Measurements from ENCODE around the gene THBS3. TPM values are rescaled to one million over a fixed set of nuclear protein-coding genes. Genes with fewer than 3 reads are reported as not detected.

The THBS3 gene
- polyA plus RNA-seq, 1 donor (not counting 4 experiments of a cell fraction or from before 2014, with no cell fraction given): 16.2 TPM

GRCh38 chr1:155178441-155179111, 29.1 kb downstream of the THBS3 start:
- dilution Hi-C loops (cut with MboI; ENCODE audit: extremely low pct_ligation_motif_present, low sequenced_read_pairs): no loop called here
- Histone ChIP-seq H3K27ac (ENCODE audit: control insufficient read depth, insufficient read depth, low read length) (no peak overlapping the region), H2AFZ (ENCODE audit: control insufficient read depth, low read length) (no peak overlapping the region), H4K20me1 (ENCODE audit: control insufficient read depth, extremely low read depth, insufficient read depth, low read length) (no peaks in the 10 kb centered on the region), H3K4me2 (ENCODE audit: control insufficient read depth, extremely low read depth, insufficient read depth, low read depth, low read length) (no peak overlapping the region), H3K4me1 (ENCODE audit: control insufficient read depth, extremely low read depth, insufficient read depth, low read length) (peaks cover 12% of the 10 kb centered on the region), H3K9ac (ENCODE audit: control insufficient read depth, extremely low read depth, insufficient read depth, low read length) (no peak overlapping the region), H3K9me3 (ENCODE audit: control insufficient read depth, low read depth, low read length) (no peaks in the 10 kb centered on the region), H3K4me3 (ENCODE audit: control insufficient read depth in 2 of 3, extremely low read depth in 1 of 3, insufficient read depth in 2 of 3, low read depth in 1 of 3, low read length in 3 of 3) (no peak overlapping the region), H3K79me2 (ENCODE audit: control insufficient read depth, insufficient read depth, low read length) (no peaks in the 10 kb centered on the region), H3K9me1 (ENCODE audit: control insufficient read depth, extremely low read depth, insufficient read depth, low read length) (no peaks in the 10 kb centered on the region), H3K36me3 (ENCODE audit: control insufficient read depth in 2 of 2, extremely low read depth in 1 of 2, insufficient read depth in 2 of 2, low read length in 2 of 2) (peaks cover 4 to 10% of the 10 kb centered on the region in 2 experiments), H3K27me3 (ENCODE audit: control insufficient read depth, extremely low read depth, insufficient read depth, low read length) (no peaks in the 10 kb centered on the region)
- DNase-seq (ENCODE audit: low read depth, low spot score) (no peak), FAIRE-seq (no peak)
- TF ChIP-seq CTCF (optimal IDR thresholded peaks at IDR 0.05 in 1 of 3, IDR thresholded peaks at IDR 0.05 in 1 of 3, conservative IDR thresholded peaks at IDR 0.05 in 1 of 3; ENCODE audit: extremely low read depth in 1 of 3, insufficient read depth in 2 of 3, low read length in 3 of 3) (no peak), EZH2 (IDR thresholded peaks at IDR 0.05; ENCODE audit: low read length) (no peak)

- H3K4me1 ChIP-seq (ENCODE audit: control insufficient read depth, extremely low read depth, insufficient read depth, low read length): peaks cover 15% of the 10 kb centered on the region
- H3K9ac ChIP-seq (ENCODE audit: control insufficient read depth, extremely low read depth, insufficient read depth, low read length): no peak overlapping the region
- H3K4me3 ChIP-seq (ENCODE audit: control insufficient read depth in 2 of 3, extremely low read depth in 1 of 3, insufficient read depth in 2 of 3, low read depth in 1 of 3, low read length in 3 of 3): no peak overlapping the region
- H3K36me3 ChIP-seq (ENCODE audit: control insufficient read depth in 2 of 2, extremely low read depth in 1 of 2, insufficient read depth in 2 of 2, low read length in 2 of 2): peaks cover 4 to 10% of the 10 kb centered on the region in 2 experiments
- H3K9me3 ChIP-seq (ENCODE audit: control insufficient read depth, low read depth, low read length): no peaks in the 10 kb centered on the region
- H3K4me2 ChIP-seq (ENCODE audit: control insufficient read depth, extremely low read depth, insufficient read depth, low read depth, low read length): no peak overlapping the region
- dilution Hi-C loops (cut with MboI; ENCODE audit: extremely low pct_ligation_motif_present, low sequenced_read_pairs): no loop called here
- DNase-seq (ENCODE audit: low read depth, low spot score) (no peak), FAIRE-seq (no peak)
- H4K20me1 ChIP-seq (ENCODE audit: control insufficient read depth, extremely low read depth, insufficient read depth, low read length): no peaks in the 10 kb centered on the region
- no peak for TF ChIP-seq EZH2 (IDR thresholded peaks at IDR 0.05; ENCODE audit: low read length)
- TF ChIP-seq CTCF (optimal IDR thresholded peaks at IDR 0.05 in 1 of 3, IDR thresholded peaks at IDR 0.05 in 1 of 3, conservative IDR thresholded peaks at IDR 0.05 in 1 of 3; ENCODE audit: extremely low read depth in 1 of 3, insufficient read depth in 2 of 3, low read length in 3 of 3): no peak
- no peak overlapping the region for H2AFZ ChIP-seq (ENCODE audit: control insufficient read depth, low read length)
- H3K79me2 ChIP-seq (ENCODE audit: control insufficient read depth, insufficient read depth, low read length): peaks cover 1% of the 10 kb centered on the region
- no peaks in the 10 kb centered on the region for H3K27me3 ChIP-seq (ENCODE audit: control insufficient read depth, extremely low read depth, insufficient read depth, low read length)
- no peak overlapping the region for H3K27ac ChIP-seq (ENCODE audit: control insufficient read depth, insufficient read depth, low read length)
- no peaks in the 10 kb centered on the region for H3K9me1 ChIP-seq (ENCODE audit: control insufficient read depth, extremely low read depth, insufficient read depth, low read length)
Observed at GRCh38 chr1:155177918-155178281, 29.8 kb downstream of the THBS3 start.
